ENCODE results near the gene SMAD3. TPM values are rescaled to one million over a fixed set of nuclear protein-coding genes. Genes with fewer than 3 reads are reported as not detected.

The SMAD3 gene
- polyA plus RNA-seq, 3 donors: 45.3 to 57.4 (median 53.1) TPM

- DNase-seq: no peak
Measured at GRCh38 chr15:67124911-67125588, 59.6 kb downstream of the SMAD3 start.

GRCh38 chr15:67125589-67126502, 60.4 kb downstream of the SMAD3 start:
- DNase-seq: no peak

GRCh38 chr15:67126551-67127330, 61.3 kb downstream of the SMAD3 start:
- DNase-seq: no peak

GRCh38 chr15:67127331-67127664, 61.9 kb downstream of the SMAD3 start:
- no peak for DNase-seq

- DNase-seq: no peak
Measured at GRCh38 chr15:67127965-67128364, 62.6 kb downstream of the SMAD3 start.

GRCh38 chr15:67130166-67130565, 64.8 kb downstream of the SMAD3 start:
- DNase-seq: no peak

- no peak for DNase-seq
Measured at GRCh38 chr15:67130673-67131601, 65.5 kb downstream of the SMAD3 start.

GRCh38 chr15:67132276-67132675, 66.9 kb downstream of the SMAD3 start:
- DNase-seq: no peak

- DNase-seq: no peak
Measured at GRCh38 chr15:67133026-67133425, 67.6 kb downstream of the SMAD3 start.

GRCh38 chr15:67133738-67134066, 68.3 kb downstream of the SMAD3 start:
- DNase-seq: no peak

GRCh38 chr15:67134067-67134838, 68.9 kb downstream of the SMAD3 start:
- peak; percentile 87 for DNase-seq

- DNase-seq: no peak
Measured at GRCh38 chr15:67134871-67135492, 69.6 kb downstream of the SMAD3 start.

- no peak for DNase-seq
Measured at GRCh38 chr15:67135494-67135893, 70.1 kb downstream of the SMAD3 start.

GRCh38 chr15:67136802-67137201, 71.4 kb downstream of the SMAD3 start:
- no peak for DNase-seq

GRCh38 chr15:67137319-67137718, 71.9 kb downstream of the SMAD3 start:
- DNase-seq: no peak

- DNase-seq: no peak
Measured at GRCh38 chr15:67137951-67138848, 72.8 kb downstream of the SMAD3 start.

- DNase-seq: no peak
Measured at GRCh38 chr15:67138891-67139855, 73.8 kb downstream of the SMAD3 start.

All from renal pelvis (tissue), 4 donors.